Measurements from ENCODE around the gene RNF183. TPM values are rescaled to one million over a fixed set of nuclear protein-coding genes. Genes with fewer than 3 reads are reported as not detected.
"Not testable (repeated sequence)": the region's sequence is repeated elsewhere in the genome, so short reads cannot be mapped to it uniquely, and the experiment has no call there.

Gene RNF183
- total RNA-seq, 1 donor from 2014 or later = 0.16 TPM

GRCh38 chr9:113298924-113299770 lies 4.0 kb downstream of the RNF183 start:
- Mint-ChIP-seq H3K27me3 (ENCODE audit: low read depth) (peaks cover 3% of the 10 kb centered on the region), H3K4me3 (no peak overlapping the region), H3K4me1 (peaks cover 9% of the 10 kb centered on the region), H3K9me3 (no peaks in the 10 kb centered on the region), H3K36me3 (no peaks in the 10 kb centered on the region), H3K27ac (no peak overlapping the region)
- no peak for TF ChIP-seq CTCF (IDR thresholded peaks at IDR 0.05; ENCODE audit: unreplicated experiment)
- no peak for DNase-seq (ENCODE audit: low spot score in 2 of 2, unreplicated experiment in 2 of 2)

GRCh38 chr9:113298311-113298710 lies 4.9 kb downstream of the RNF183 start:
- Mint-ChIP-seq H3K4me3 (no peak overlapping the region), H3K36me3 (no peaks in the 10 kb centered on the region), H3K27me3 (ENCODE audit: low read depth) (peaks cover 3% of the 10 kb centered on the region), H3K9me3 (no peaks in the 10 kb centered on the region), H3K27ac (no peak overlapping the region), H3K4me1 (peaks cover 9% of the 10 kb centered on the region)
- no peak for DNase-seq (ENCODE audit: low spot score in 2 of 2, unreplicated experiment in 2 of 2)
- TF ChIP-seq CTCF (IDR thresholded peaks at IDR 0.05; ENCODE audit: unreplicated experiment) = no peak

GRCh38 chr9:113296796-113297558 lies 6.2 kb downstream of the RNF183 start:
- H3K27me3 Mint-ChIP-seq (ENCODE audit: low read depth) = peaks cover 3% of the 10 kb centered on the region
- peaks cover 9% of the 10 kb centered on the region for H3K4me1 Mint-ChIP-seq
- H3K9me3 Mint-ChIP-seq = no peaks in the 10 kb centered on the region
- DNase-seq (ENCODE audit: low spot score in 2 of 2, unreplicated experiment in 2 of 2) = no peak
- no peak overlapping the region for H3K27ac Mint-ChIP-seq
- H3K4me3 Mint-ChIP-seq = no peak overlapping the region
- no peak for TF ChIP-seq CTCF (IDR thresholded peaks at IDR 0.05; ENCODE audit: unreplicated experiment)
- H3K36me3 Mint-ChIP-seq = peaks cover 2% of the 10 kb centered on the region

GRCh38 chr9:113296247-113296646 lies 6.9 kb downstream of the RNF183 start:
- not testable (repeated sequence) for H3K9me3 Mint-ChIP-seq; H3K4me1 Mint-ChIP-seq; H3K27me3 Mint-ChIP-seq (ENCODE audit: low read depth); DNase-seq (ENCODE audit: low spot score in 2 of 2, unreplicated experiment in 2 of 2); H3K4me3 Mint-ChIP-seq; H3K27ac Mint-ChIP-seq; H3K36me3 Mint-ChIP-seq

GRCh38 chr9:113293285-113293878 lies 9.8 kb downstream of the RNF183 start:
- Mint-ChIP-seq H3K36me3 (peaks cover 28% of the 10 kb centered on the region), H3K27me3 (ENCODE audit: low read depth) (no peaks in the 10 kb centered on the region), H3K4me3 (no peak overlapping the region), H3K9me3 (no peaks in the 10 kb centered on the region), H3K27ac (no peak overlapping the region), H3K4me1 (no peaks in the 10 kb centered on the region)
- no peak for TF ChIP-seq CTCF (IDR thresholded peaks at IDR 0.05; ENCODE audit: unreplicated experiment)
- no peak for DNase-seq (ENCODE audit: low spot score in 2 of 2, unreplicated experiment in 2 of 2)
